Endodermal cell (in vitro differentiated cells): ENCODE data around the gene SULT4A1. TPM values are rescaled to one million over a fixed set of nuclear protein-coding genes. Genes with fewer than 3 reads are reported as not detected.

ENCODE experiments used
- DNase-seq: peaks from one replicate; pipeline ENCODE4 v3.0.0-alpha.2; 2017
- H3K27ac ChIP-seq: 2 replicates; pipeline ENCODE4 v1.5.1; 2013; ENCODE audit warnings: mild to moderate bottlenecking, low read depth, low read length, moderate library complexity
- H3K27me3 ChIP-seq: 2 replicates; pipeline ENCODE4 v1.6.1; 2013; ENCODE audit warnings: mild to moderate bottlenecking, low read length, moderate library complexity; ENCODE audit not compliant: insufficient read depth, control insufficient read depth, poor library complexity, severe bottlenecking
- H3K36me3 ChIP-seq: 2 replicates; pipeline ENCODE4 v1.7.0; 2013; ENCODE audit warnings: mild to moderate bottlenecking, low read length, moderate library complexity; ENCODE audit not compliant: control insufficient read depth, insufficient read depth
- H3K4me1 ChIP-seq: one replicate; pipeline ENCODE4 v1.7.0; 2013; ENCODE audit warnings: low read length; ENCODE audit not compliant: control insufficient read depth, insufficient read depth
- H3K4me3 ChIP-seq: 2 replicates; pipeline ENCODE4 v1.5.1; 2013; ENCODE audit warnings: mild to moderate bottlenecking, low read length, moderate library complexity
- H3K9ac ChIP-seq: 2 replicates; pipeline ENCODE4 v1.6.1; 2013; ENCODE audit warnings: mild to moderate bottlenecking, low read length, moderate library complexity; ENCODE audit not compliant: poor library complexity, severe bottlenecking; ENCODE audit errors: extremely low read depth
- H3K9me3 ChIP-seq: 2 replicates; pipeline ENCODE4 v1.6.1; 2013; ENCODE audit warnings: mild to moderate bottlenecking, low read length, moderate library complexity; ENCODE audit not compliant: control insufficient read depth
- H3K27ac Mint-ChIP-seq: 2 replicates; pipeline ENCODE4 v1.8.0; 2020; ENCODE audit warnings: mixed read lengths
- H3K27me3 Mint-ChIP-seq: 2 replicates; pipeline ENCODE4 v1.8.0; 2021; ENCODE audit warnings: mild to moderate bottlenecking, mixed read lengths; ENCODE audit not compliant: insufficient read depth
- H3K36me3 Mint-ChIP-seq: 2 replicates; pipeline ENCODE4 v1.8.0; 2020; ENCODE audit warnings: low read depth, mixed read lengths
- H3K4me1 Mint-ChIP-seq: 2 replicates; pipeline ENCODE4 v1.8.0; 2020; ENCODE audit warnings: mixed read lengths
- H3K4me3 Mint-ChIP-seq: 2 replicates; pipeline ENCODE4 v1.8.0; 2020; ENCODE audit warnings: mild to moderate bottlenecking, moderate library complexity, mixed read lengths
- H3K9me3 Mint-ChIP-seq: 2 replicates; pipeline ENCODE4 v1.8.0; 2020; ENCODE audit warnings: mild to moderate bottlenecking, mixed read lengths
- WGBS, 2 experiments: methylation state at CpG; one replicate each; pipeline versions ENCODE4 v1.1.5 to v1.1.7; 2013; ENCODE audit warnings: missing lambda C conversion rate in 2 of 2, mixed read lengths in 1 of 2; ENCODE audit not compliant: insufficient coverage in 1 of 2, insufficient read length in 1 of 2; 5-methylcytosine and 5-hydroxymethylcytosine counted together
- total RNA-seq, 2 donors: library from RNA; stranded (reverse); fragmentation: NEBNext Ultra II Directional in 1 of 2; extraction: Animal tissue kit (Norgen Biotek cat#: 25700) in 1 of 2; gene quantifications; 2 replicates in 1 of 2; 3 replicates in 1 of 2; pipeline ENCODE4 v1.2.1, GENCODE V29; 2021
- TF ChIP-seq, protein P1 (sequence below): fragments of 200-600 bp; sonication (generic); conservative IDR thresholded peaks from 2 replicates; pipeline ENCODE4 v1.5.0; 2021; ENCODE audit warnings: antibody characterized with exemption, mild to moderate bottlenecking

Gene SULT4A1
- total RNA-seq, 2 donors from 2014 or later: 11.4 to 12.7 TPM

DNA sequence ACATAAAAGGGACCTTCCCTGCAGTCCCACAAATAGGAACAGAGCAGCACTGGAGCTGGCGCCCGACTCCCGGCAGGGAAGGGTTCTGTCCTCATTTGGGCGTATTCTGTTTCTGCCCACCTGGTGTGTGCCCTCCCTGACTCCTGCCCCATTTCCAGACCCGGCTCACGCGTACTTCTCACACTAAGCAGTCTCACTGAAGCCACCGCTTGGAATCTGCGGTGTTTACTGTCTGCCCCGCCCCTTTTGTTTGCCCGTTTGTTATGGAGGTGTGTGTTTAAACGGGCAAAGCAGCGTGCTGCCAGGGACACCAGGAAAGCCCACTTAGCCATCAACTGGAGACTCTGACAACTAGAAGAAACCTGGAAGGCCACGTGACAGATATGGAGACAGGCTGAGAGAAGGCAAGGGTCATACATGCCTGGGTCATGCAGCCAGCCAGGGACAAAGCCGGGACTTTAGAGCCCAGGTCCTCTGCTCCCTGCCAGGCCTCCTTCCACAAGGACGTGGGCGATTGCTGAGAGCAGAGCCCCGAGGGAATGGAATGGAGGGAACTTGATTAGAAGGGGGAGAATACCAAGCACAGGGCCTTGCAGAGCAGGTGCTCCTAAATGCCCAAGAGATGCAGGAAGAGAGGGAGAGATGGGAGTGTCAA is 41.5 kb downstream of the SULT4A1 start:
- H3K4me3 Mint-ChIP-seq: no peak overlapping the region
- H3K36me3 Mint-ChIP-seq: peaks cover 14% of the 10 kb centered on the region
- peaks cover 20% of the 10 kb centered on the region for H3K4me1 Mint-ChIP-seq

DNA sequence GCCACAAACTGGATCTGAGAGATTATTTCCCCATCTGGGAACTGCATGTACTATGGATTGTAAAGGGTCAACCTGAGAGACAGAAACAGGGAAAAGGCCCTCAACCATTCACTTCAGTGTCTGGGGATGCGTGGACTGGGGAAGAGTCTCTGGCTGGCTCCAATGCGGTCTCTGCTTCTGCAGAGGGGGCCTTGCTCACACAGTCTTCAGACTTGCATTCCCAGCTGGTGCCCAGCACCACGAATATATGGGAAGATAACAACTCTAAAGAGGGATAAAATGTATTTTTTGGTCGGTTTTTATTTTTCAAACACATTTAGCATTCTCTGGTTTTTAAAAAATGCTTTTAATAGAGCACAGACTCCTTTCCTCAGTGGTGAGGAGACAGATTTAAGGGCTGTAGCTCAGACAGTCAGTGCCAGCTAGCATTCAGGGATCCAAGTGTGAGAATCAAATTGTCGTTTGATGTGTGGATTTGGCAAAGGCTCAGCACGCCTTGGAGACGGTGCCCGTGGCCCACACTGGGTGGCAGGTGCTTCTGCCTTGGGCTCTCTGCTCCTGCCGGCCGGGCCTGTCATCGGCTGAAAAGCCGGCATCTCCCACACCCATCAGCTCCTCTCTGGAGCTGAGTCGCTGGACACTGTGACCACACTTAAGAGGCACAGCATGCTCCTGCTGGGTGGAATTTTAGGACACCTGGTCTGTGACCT is 42.2 kb downstream of the SULT4A1 start:
- H3K36me3 ChIP-seq: peaks cover 4% of the 10 kb centered on the region
- H3K27ac Mint-ChIP-seq: peak overlapping the region; percentile 35
- H3K4me1 ChIP-seq: peaks cover 14% of the 10 kb centered on the region
- TF ChIP-seq, protein P1, sequence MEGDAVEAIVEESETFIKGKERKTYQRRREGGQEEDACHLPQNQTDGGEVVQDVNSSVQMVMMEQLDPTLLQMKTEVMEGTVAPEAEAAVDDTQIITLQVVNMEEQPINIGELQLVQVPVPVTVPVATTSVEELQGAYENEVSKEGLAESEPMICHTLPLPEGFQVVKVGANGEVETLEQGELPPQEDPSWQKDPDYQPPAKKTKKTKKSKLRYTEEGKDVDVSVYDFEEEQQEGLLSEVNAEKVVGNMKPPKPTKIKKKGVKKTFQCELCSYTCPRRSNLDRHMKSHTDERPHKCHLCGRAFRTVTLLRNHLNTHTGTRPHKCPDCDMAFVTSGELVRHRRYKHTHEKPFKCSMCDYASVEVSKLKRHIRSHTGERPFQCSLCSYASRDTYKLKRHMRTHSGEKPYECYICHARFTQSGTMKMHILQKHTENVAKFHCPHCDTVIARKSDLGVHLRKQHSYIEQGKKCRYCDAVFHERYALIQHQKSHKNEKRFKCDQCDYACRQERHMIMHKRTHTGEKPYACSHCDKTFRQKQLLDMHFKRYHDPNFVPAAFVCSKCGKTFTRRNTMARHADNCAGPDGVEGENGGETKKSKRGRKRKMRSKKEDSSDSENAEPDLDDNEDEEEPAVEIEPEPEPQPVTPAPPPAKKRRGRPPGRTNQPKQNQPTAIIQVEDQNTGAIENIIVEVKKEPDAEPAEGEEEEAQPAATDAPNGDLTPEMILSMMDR: no peak
- H3K4me3 Mint-ChIP-seq: no peak overlapping the region
- no peak overlapping the region for H3K4me3 ChIP-seq
- H3K9ac ChIP-seq: no peak overlapping the region
- no peaks in the 10 kb centered on the region for H3K27me3 Mint-ChIP-seq
- H3K9me3 ChIP-seq: no peaks in the 10 kb centered on the region
- H3K36me3 Mint-ChIP-seq: peaks cover 14% of the 10 kb centered on the region
- no peak overlapping the region for H3K27ac ChIP-seq
- WGBS, 2 experiments: 93 to 100% methylated on average over 8 to 13 of the region's 13 CpGs
- no peak for DNase-seq
- H3K27me3 ChIP-seq: no peaks in the 10 kb centered on the region
- H3K9me3 Mint-ChIP-seq: no peaks in the 10 kb centered on the region
- peaks cover 20% of the 10 kb centered on the region for H3K4me1 Mint-ChIP-seq

More for the DNA sequence above, 41.5 kb downstream of the SULT4A1 start:
- Histone ChIP-seq H3K27ac (no peak overlapping the region), H3K4me3 (no peak overlapping the region), H3K36me3 (peaks cover 4% of the 10 kb centered on the region), H3K9me3 (no peaks in the 10 kb centered on the region), H3K27me3 (no peaks in the 10 kb centered on the region), H3K9ac (no peak overlapping the region), H3K4me1 (peaks cover 14% of the 10 kb centered on the region)
- Mint-ChIP-seq H3K27me3 (no peaks in the 10 kb centered on the region), H3K9me3 (no peaks in the 10 kb centered on the region), H3K27ac (peak overlapping the region; percentile 58)
- 87% methylated on average over 10 to 18 of the region's 18 CpGs for WGBS, 2 experiments
- DNase-seq: no peak
- TF ChIP-seq, protein P1: no peak

- Histone ChIP-seq H3K4me3 (no peak overlapping the region), H3K27ac (no peak overlapping the region), H3K27me3 (no peaks in the 10 kb centered on the region), H3K36me3 (no peaks in the 10 kb centered on the region), H3K9me3 (no peaks in the 10 kb centered on the region), H3K9ac (no peak overlapping the region), H3K4me1 (peaks cover 14% of the 10 kb centered on the region)
- no peaks in the 10 kb centered on the region for H3K9me3 Mint-ChIP-seq
- peaks cover 7% of the 10 kb centered on the region for H3K36me3 Mint-ChIP-seq
- H3K27ac Mint-ChIP-seq: no peak overlapping the region
- H3K27me3 Mint-ChIP-seq: no peaks in the 10 kb centered on the region
- no peak for DNase-seq
- TF ChIP-seq, protein P1: no peak
- 95% methylated on average over 9 to 12 of the region's 12 CpGs for WGBS, 2 experiments
- peaks cover 20% of the 10 kb centered on the region for H3K4me1 Mint-ChIP-seq
- H3K4me3 Mint-ChIP-seq: no peak overlapping the region
Observed at GRCh38 chr22:43819421-43819921, 42.8 kb downstream of the SULT4A1 start.
